ENCODE measurements around the gene DTX1.

- TF ChIP-seq BACH1 (IDR thresholded peaks at IDR 0.05; ENCODE audit: low read length), result no peak
- no peak for TF ChIP-seq CTCF (IDR thresholded peaks at IDR 0.05; ENCODE audit: control extremely low read depth in 1 of 3, insufficient read depth in 1 of 3, low read depth in 1 of 3, low read length in 3 of 3)
- TF ChIP-seq CBX5 (IDR thresholded peaks at IDR 0.05; ENCODE audit: low read depth, low read length), result no peak
- no peak for TF ChIP-seq YY1 (IDR thresholded peaks at IDR 0.05; ENCODE audit: low read depth, low read length)
- TF ChIP-seq SP1 (IDR thresholded peaks at IDR 0.05; ENCODE audit: low read depth, low read length), result no peak
- no peak for TF ChIP-seq RNF2 (IDR thresholded peaks at IDR 0.05; ENCODE audit: borderline replicate concordance, low read depth, low read length, missing control alignments, poor library complexity, severe bottlenecking)
- no peak for TF ChIP-seq RFX5 (IDR thresholded peaks at IDR 0.05; ENCODE audit: borderline replicate concordance, low read depth, low read length)
- TF ChIP-seq POLR2AphosphoS5 (IDR thresholded peaks at IDR 0.05; ENCODE audit: low read depth, low read length), result no peak
- TF ChIP-seq CREB1 (IDR thresholded peaks at IDR 0.05), result no peak
Observed at GRCh38 chr12:113119980-113120669, 63.6 kb downstream of the DTX1 start.
